ENCODE results near the gene AQP3. TPM values are rescaled to one million over a fixed set of nuclear protein-coding genes. Genes with fewer than 3 reads are reported as not detected.

Gene AQP3
- total and polyA plus RNA-seq, 2 of the 4 experiments (the other 2 are of a cell fraction), result 3.8 to 12.2 TPM

DNA sequence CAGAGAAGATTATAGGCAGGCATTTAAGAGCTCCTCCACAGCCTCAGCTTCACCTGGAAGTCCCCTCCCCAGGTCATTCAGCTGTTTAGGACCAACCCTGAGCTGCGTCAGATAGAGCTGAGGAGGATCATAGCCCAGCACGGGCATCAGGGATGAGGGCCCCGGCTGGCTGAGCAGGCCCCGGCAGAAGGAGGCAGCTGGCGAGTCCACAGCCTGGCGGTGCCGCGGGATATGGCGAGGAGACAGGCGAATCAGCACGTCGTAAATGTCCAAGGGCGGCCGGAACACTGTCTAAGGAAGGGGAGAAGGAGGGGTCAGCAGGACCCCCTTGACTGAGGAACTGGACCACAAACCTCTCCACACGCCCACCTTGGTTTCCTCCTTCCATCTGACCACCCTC is 15.8 kb upstream of the AQP3 start:
- POLR2A ChIA-PET (ENCODE audit: unreplicated experiment), result interaction anchor here (0.7 kb wide), 1 partner anchor 11 kb away, joined by 3 read pairs; the partner anchor contains the start of gene NOL6
- Histone ChIP-seq H4K5ac (ENCODE audit: low read depth, low read length) (no peak overlapping the region), H2AFZ (replicated peaks; ENCODE audit: low read length, poor library complexity) (no peak overlapping the region), H3K14ac (replicated peaks; ENCODE audit: low read depth, low read length) (no peak overlapping the region), H3K4ac (ENCODE audit: low read depth, low read length) (no peak overlapping the region), H2BK20ac (ENCODE audit: low read depth, low read length) (no peak overlapping the region), H4K91ac (ENCODE audit: insufficient read depth, low read depth, low read length) (no peak overlapping the region), H2BK5ac (ENCODE audit: low read depth, low read length, poor library complexity, severe bottlenecking) (no peak overlapping the region), H2BK15ac (ENCODE audit: low read depth, low read length) (no peak overlapping the region), H3K56ac (ENCODE audit: extremely low read depth, insufficient read depth, low read length) (no peak overlapping the region), H2AK9ac (replicated peaks; ENCODE audit: low read depth, low read length, poor library complexity) (no peak overlapping the region), H3K4me2 (ENCODE audit: low read depth, low read length) (no peak overlapping the region), H3K23ac (ENCODE audit: low read depth, low read length) (no peak overlapping the region), H3K9ac (ENCODE audit: low read depth, low read length) (no peak overlapping the region), H3K36me3 (ENCODE audit: control insufficient read depth, insufficient read depth, low read length) (peaks cover 73% of the 10 kb centered on the region), H3K18ac (ENCODE audit: low read depth, low read length) (no peak overlapping the region), H3K4me3 (ENCODE audit: insufficient read depth, low read depth, low read length) (no peak overlapping the region), H4K20me1 (ENCODE audit: insufficient read depth, low read length) (peaks cover 10% of the 10 kb centered on the region), H3K79me1 (ENCODE audit: low read depth in 1 of 2, low read length in 2 of 2) (peaks cover 0 to 5% of the 10 kb centered on the region in 2 experiments; a peak in 1 of 4 replicates), H3K9me1 (ENCODE audit: insufficient read depth, low read length) (peaks cover 7% of the 10 kb centered on the region; the same call in 1 of the 2 replicates), H3K4me1 (ENCODE audit: control insufficient read depth, insufficient read depth, low read length) (peaks cover 4% of the 10 kb centered on the region), H3K27me3 (ENCODE audit: control insufficient read depth, insufficient read depth, low read length) (no peaks in the 10 kb centered on the region), H3K27ac (ENCODE audit: insufficient read depth, low read length) (no peak overlapping the region), H4K8ac (ENCODE audit: low read depth in 2 of 2, low read length in 2 of 2) (no peak overlapping the region), H2BK120ac (ENCODE audit: low read depth, low read length) (no peak overlapping the region), H3K9me3 (ENCODE audit: control insufficient read depth, insufficient read depth, low read length) (no peaks in the 10 kb centered on the region), H2AK5ac (ENCODE audit: low read depth, low read length) (no peak overlapping the region)
- no peak for DNase-seq
- dilution Hi-C loops (cut with HindIII; ENCODE audit: low sequenced_read_pairs, unreplicated experiment) (loop anchor here (25.0 kb wide), 1 partner anchor 176 kb away; the partner anchor contains the start of gene NFX1), in situ Hi-C loops (cut with MboI; ENCODE audit: low sequenced_read_pairs) (no loop called here), intact Hi-C loops (cut with micrococcal nuclease) (no loop called here)
- 93% methylated on average over 4 of the region's 15 CpGs; no CpG with 5 or more reads in 1 of the 2 experiments for WGBS, 2 experiments (ENCODE audit: extremely low coverage in 2 of 2, insufficient read length in 1 of 2)
- BruUV-seq (replicated peaks), result no TSS peak
- ATAC-seq (ENCODE audit: low read depth), result no peak
- TF ChIP-seq, protein P1, sequence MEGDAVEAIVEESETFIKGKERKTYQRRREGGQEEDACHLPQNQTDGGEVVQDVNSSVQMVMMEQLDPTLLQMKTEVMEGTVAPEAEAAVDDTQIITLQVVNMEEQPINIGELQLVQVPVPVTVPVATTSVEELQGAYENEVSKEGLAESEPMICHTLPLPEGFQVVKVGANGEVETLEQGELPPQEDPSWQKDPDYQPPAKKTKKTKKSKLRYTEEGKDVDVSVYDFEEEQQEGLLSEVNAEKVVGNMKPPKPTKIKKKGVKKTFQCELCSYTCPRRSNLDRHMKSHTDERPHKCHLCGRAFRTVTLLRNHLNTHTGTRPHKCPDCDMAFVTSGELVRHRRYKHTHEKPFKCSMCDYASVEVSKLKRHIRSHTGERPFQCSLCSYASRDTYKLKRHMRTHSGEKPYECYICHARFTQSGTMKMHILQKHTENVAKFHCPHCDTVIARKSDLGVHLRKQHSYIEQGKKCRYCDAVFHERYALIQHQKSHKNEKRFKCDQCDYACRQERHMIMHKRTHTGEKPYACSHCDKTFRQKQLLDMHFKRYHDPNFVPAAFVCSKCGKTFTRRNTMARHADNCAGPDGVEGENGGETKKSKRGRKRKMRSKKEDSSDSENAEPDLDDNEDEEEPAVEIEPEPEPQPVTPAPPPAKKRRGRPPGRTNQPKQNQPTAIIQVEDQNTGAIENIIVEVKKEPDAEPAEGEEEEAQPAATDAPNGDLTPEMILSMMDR (conservative IDR thresholded peaks at IDR 0.05; ENCODE audit: low read depth, low read length), result no peak
- TF ChIP-seq BHLHE40 (IDR thresholded peaks at IDR 0.05; ENCODE audit: low read depth, low read length), result no peak
- TF ChIP-seq, protein P2, sequence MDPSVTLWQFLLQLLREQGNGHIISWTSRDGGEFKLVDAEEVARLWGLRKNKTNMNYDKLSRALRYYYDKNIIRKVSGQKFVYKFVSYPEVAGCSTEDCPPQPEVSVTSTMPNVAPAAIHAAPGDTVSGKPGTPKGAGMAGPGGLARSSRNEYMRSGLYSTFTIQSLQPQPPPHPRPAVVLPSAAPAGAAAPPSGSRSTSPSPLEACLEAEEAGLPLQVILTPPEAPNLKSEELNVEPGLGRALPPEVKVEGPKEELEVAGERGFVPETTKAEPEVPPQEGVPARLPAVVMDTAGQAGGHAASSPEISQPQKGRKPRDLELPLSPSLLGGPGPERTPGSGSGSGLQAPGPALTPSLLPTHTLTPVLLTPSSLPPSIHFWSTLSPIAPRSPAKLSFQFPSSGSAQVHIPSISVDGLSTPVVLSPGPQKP (IDR thresholded peaks at IDR 0.05; ENCODE audit: borderline replicate concordance, low read depth, low read length), result no peak
- no peak for TF ChIP-seq RAD21 (IDR thresholded peaks at IDR 0.05; ENCODE audit: low read length)
- TF ChIP-seq FOS (IDR thresholded peaks at IDR 0.05; ENCODE audit: low read depth, low read length), result no peak
- TF ChIP-seq RCOR1 (IDR thresholded peaks at IDR 0.05; ENCODE audit: insufficient replicate concordance, low read length), result no peak
- CTCF ChIA-PET, result interaction anchor here (1.1 kb wide), 1 partner anchor 10 kb away, joined by 4 read pairs; no protein-coding TSS in a partner anchor
